Naive thymus-derived CD8-positive, alpha-beta T cell (primary cell): ENCODE results near the gene TOB2. TPM values are rescaled to one million over a fixed set of nuclear protein-coding genes. Genes with fewer than 3 reads are reported as not detected.
"Not testable (repeated sequence)": the region's sequence is repeated elsewhere in the genome, so short reads cannot be mapped to it uniquely, and the experiment has no call there.

Experiments
- ATAC-seq, 2 donors: fragments of 150-1000 bp; cut with Tn5 transposase in 1 of 2; sonication (Bioruptor Pico), chemical (Tn5 transposase) in 1 of 2; 1 replicate in 1 of 2; 2 replicates in 1 of 2; pipeline ENCODE4 v1.10.0; 2021; ENCODE audit warnings: mild to moderate bottlenecking in 2 of 2, moderate library complexity in 2 of 2
- POLR2A ChIA-PET: fragments of 350-600 bp; sonication (Branson Sonifier 250); formaldehyde crosslinking; loops from one replicate; lab custom pipeline; 2021; ENCODE audit warnings: antibody characterized with exemption; lab: Charles Lee
- DNase-seq, 10 donors: peaks; one replicate each; pipeline versions ENCODE4 v3.0.0 to v3.0.0-alpha.2; 2020 to 2022
- H3K27ac Mint-ChIP-seq, 10 donors: one replicate each; pipeline ENCODE4 v1.8.0; 2020 to 2022; ENCODE audit warnings: mild to moderate bottlenecking in 10 of 10, mixed read lengths in 10 of 10, moderate library complexity in 4 of 10, inconsistent platforms in 1 of 10
- H3K27me3 Mint-ChIP-seq, 5 donors: one replicate each; pipeline ENCODE4 v1.8.0; 2021 to 2022; ENCODE audit warnings: mixed read lengths in 5 of 5
- H3K36me3 Mint-ChIP-seq, 3 donors: one replicate each; pipeline ENCODE4 v1.8.0; 2020 to 2022; ENCODE audit warnings: mixed read lengths in 3 of 3, mild to moderate bottlenecking in 2 of 3, inconsistent platforms in 1 of 3
- H3K4me1 Mint-ChIP-seq, 4 donors: one replicate each; pipeline ENCODE4 v1.8.0; 2021 to 2022; ENCODE audit warnings: mixed read lengths in 4 of 4
- H3K4me3 Mint-ChIP-seq, 10 donors: one replicate each; pipeline ENCODE4 v1.8.0; 2020 to 2022; ENCODE audit warnings: mild to moderate bottlenecking in 10 of 10, mixed read lengths in 10 of 10, moderate library complexity in 6 of 10, inconsistent platforms in 1 of 10
- H3K9me3 Mint-ChIP-seq, 9 donors: one replicate each; pipeline ENCODE4 v1.8.0; 2020 to 2022; ENCODE audit warnings: mixed read lengths in 9 of 9, mild to moderate bottlenecking in 3 of 9, inconsistent platforms in 1 of 9, moderate library complexity in 1 of 9
- polyA plus RNA-seq, 3 donors: library from polyadenylated mRNA; unstranded; fragments of 300-500 nt; fragmentation: Illumina TruSeq; gene quantifications; one replicate each; pipeline ENCODE4 v1.2.3, GENCODE V29; 2021
- total RNA-seq, 8 experiments: library from RNA in 2 of 8; stranded (reverse) in 2 of 8; gene quantifications; one replicate each; pipeline ENCODE4 v1.2.3 and lab custom pipeline; 2021 to 2026

Gene TOB2
- total and polyA plus RNA-seq, 5 experiments from 2014 or later = 8.7 to 26.4 (median 12.1) TPM

GRCh38 chr22:41459431-41459830 lies 12.8 kb upstream of the TOB2 start:
- POLR2A ChIA-PET = interaction anchor here (0.7 to 3.2 kb wide), 3 partner anchors 9 to 151 kb away, joined by 3 to 11 read pairs (median 3); partner anchors contain the start of genes ACO2 and PHF5A
- Mint-ChIP-seq H3K36me3 (peaks cover 0 to 64% (median 8%) of the 10 kb centered on the region in 3 donors), H3K9me3 (no peaks in the 10 kb centered on the region), H3K4me3 (no peak overlapping the region), H3K4me1 (peaks cover 0 to 12% (median 9%) of the 10 kb centered on the region in 4 donors), H3K27me3 (no peaks in the 10 kb centered on the region), H3K27ac (no peak overlapping the region)
- DNase-seq = no peak
- ATAC-seq = no peak

DNA sequence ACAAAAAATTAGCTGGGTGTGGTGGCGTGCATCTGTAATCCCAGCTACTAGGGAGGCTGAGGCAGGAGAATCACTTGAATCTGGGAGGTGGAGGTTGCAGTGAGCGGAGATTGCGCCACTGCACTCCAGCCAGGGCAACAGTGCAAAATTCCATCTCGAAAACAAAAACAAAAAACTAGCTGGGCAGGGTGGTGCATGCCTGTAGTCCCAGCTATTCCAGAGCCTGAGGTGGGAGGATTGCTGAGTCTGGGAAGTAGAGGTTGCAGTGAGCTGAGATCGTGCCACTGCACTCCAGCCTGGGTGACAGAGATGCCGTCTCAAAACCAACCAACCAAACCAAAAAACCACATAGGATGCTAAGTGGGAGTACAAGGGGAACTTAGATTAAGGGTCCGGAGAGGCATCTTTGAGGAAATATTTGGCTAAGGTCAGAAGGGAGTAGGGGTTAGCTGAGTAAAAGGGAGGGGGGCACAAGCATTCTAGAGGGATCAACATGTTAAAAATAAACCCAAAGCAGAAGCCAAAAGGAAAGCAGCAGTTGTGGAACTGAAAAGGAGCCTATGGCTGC lies 11.6 kb upstream of the TOB2 start:
- DNase-seq = no peak
- Mint-ChIP-seq H3K27me3 (no peaks in the 10 kb centered on the region), H3K27ac (peak overlapping the region in 8 of 10 donors; percentile 44 to 82 (median 56)), H3K4me1 (peaks cover under 1 to 7% (median 5%) of the 10 kb centered on the region in 4 donors), H3K9me3 (no peaks in the 10 kb centered on the region), H3K4me3 (no peak overlapping the region), H3K36me3 (peaks cover 0 to 52% (median 2%) of the 10 kb centered on the region in 3 donors)
- ATAC-seq = no peak
- POLR2A ChIA-PET = interaction anchor here (1.4 to 3.2 kb wide), 3 partner anchors 10 to 12 kb away, joined by 3 to 11 read pairs (median 6); partner anchors contain the start of genes ACO2, PHF5A and TOB2

DNA sequence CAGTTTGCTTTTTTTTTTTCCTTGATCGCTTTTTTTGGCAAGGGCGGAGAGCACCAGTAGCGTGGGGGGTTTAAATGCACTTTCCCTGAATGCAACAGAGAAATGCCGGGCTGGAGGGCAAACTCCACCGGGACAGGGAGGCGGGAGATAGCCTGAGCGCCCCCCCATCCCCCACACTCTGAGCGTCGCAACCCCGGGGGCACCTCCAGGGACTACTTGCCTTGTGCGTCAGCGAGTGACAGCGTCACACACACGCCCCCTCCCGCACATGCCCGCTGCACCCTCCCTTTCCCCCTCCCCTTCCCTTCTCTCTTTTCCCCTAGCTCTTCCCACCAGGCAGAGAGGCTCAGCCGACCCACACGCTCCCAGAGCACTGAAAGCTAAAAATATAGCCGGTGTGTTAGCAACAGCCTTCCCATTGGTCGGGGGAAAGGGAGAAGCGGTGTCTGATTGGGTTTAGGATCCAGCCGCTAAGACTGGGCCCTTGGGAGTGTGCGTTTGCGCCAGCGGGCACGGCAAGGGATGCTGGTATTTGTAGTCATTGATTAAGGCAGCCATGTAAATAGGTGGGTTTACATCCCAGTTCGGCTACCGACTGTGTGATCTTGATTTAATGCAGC lies 1.7 kb upstream of the TOB2 start:
- DNase-seq = peak; percentile 72 to 95 (median 90)
- POLR2A ChIA-PET = interaction anchor here (0.5 to 6.4 kb wide), 17 partner anchors 10 to 920 kb away, joined by 3 to 216 read pairs (median 4); partner anchors contain the start of genes ACO2, CENPM, DESI1 and PHF5A
- H3K4me3 Mint-ChIP-seq = peak overlapping the region; percentile 88 to 100 (median 94)
- ATAC-seq = peak; percentile 69 to 77
- no peaks in the 10 kb centered on the region for H3K9me3 Mint-ChIP-seq
- H3K4me1 Mint-ChIP-seq = peaks cover 20 to 30% (median 21%) of the 10 kb centered on the region in 4 donors
- no peaks in the 10 kb centered on the region for H3K36me3 Mint-ChIP-seq
- H3K27ac Mint-ChIP-seq = peak overlapping the region; percentile 95 to 100 (median 97)
- H3K27me3 Mint-ChIP-seq = no peaks in the 10 kb centered on the region

- Mint-ChIP-seq H3K4me3 (peak overlapping the region; percentile 88 to 100 (median 94)), H3K36me3 (no peaks in the 10 kb centered on the region), H3K9me3 (no peaks in the 10 kb centered on the region), H3K27ac (peak overlapping the region; percentile 95 to 100 (median 97)), H3K27me3 (no peaks in the 10 kb centered on the region), H3K4me1 (peaks cover 20 to 30% (median 27%) of the 10 kb centered on the region in 4 donors)
- DNase-seq = peak in 9 of 10 donors; percentile 26 to 76 (median 53)
- ATAC-seq = peak; percentile 9 to 30
- POLR2A ChIA-PET = interaction anchor here (0.6 to 6.4 kb wide), 25 partner anchors 8 to 591 kb away, joined by 3 to 216 read pairs (median 6); partner anchors contain the start of genes ACO2, CCDC134, CENPM and DESI1
Observed at GRCh38 chr22:41447435-41448188, 1.0 kb upstream of the TOB2 start.

GRCh38 chr22:41446057-41446501 lies 522 bp downstream of the TOB2 start:
- Mint-ChIP-seq H3K27ac (peak overlapping the region; percentile 92 to 100 (median 97)), H3K36me3 (no peaks in the 10 kb centered on the region), H3K9me3 (no peaks in the 10 kb centered on the region), H3K4me3 (peak overlapping the region; percentile 88 to 100 (median 94)), H3K4me1 (peaks cover 21 to 37% (median 31%) of the 10 kb centered on the region in 4 donors), H3K27me3 (no peaks in the 10 kb centered on the region)
- POLR2A ChIA-PET = interaction anchor here (0.8 to 6.4 kb wide), 26 partner anchors 9 to 634 kb away, joined by 3 to 216 read pairs (median 6); partner anchors contain the start of genes ACO2, CCDC134, DESI1 and EP300
- DNase-seq = peak in 4 of 10 donors; percentile 12 to 22 (median 18)
- no peak for ATAC-seq

GRCh38 chr22:41445129-41446056 lies 1.2 kb downstream of the TOB2 start:
- no peaks in the 10 kb centered on the region for H3K9me3 Mint-ChIP-seq
- peak in 6 of 10 donors; percentile 30 to 58 (median 38) for DNase-seq
- peak overlapping the region; percentile 91 to 97 (median 95) for H3K27ac Mint-ChIP-seq
- POLR2A ChIA-PET = interaction anchor here (0.6 to 6.4 kb wide), 15 partner anchors 8 to 1110 kb away, joined by 3 to 216 read pairs (median 11); partner anchors contain the start of genes ACO2, PHF5A, RANGAP1 and TEF
- no peak for ATAC-seq
- no peaks in the 10 kb centered on the region for H3K27me3 Mint-ChIP-seq
- peaks cover 21 to 38% (median 31%) of the 10 kb centered on the region in 4 donors for H3K4me1 Mint-ChIP-seq
- no peaks in the 10 kb centered on the region for H3K36me3 Mint-ChIP-seq
- H3K4me3 Mint-ChIP-seq = peak overlapping the region; percentile 88 to 100 (median 94)

DNA sequence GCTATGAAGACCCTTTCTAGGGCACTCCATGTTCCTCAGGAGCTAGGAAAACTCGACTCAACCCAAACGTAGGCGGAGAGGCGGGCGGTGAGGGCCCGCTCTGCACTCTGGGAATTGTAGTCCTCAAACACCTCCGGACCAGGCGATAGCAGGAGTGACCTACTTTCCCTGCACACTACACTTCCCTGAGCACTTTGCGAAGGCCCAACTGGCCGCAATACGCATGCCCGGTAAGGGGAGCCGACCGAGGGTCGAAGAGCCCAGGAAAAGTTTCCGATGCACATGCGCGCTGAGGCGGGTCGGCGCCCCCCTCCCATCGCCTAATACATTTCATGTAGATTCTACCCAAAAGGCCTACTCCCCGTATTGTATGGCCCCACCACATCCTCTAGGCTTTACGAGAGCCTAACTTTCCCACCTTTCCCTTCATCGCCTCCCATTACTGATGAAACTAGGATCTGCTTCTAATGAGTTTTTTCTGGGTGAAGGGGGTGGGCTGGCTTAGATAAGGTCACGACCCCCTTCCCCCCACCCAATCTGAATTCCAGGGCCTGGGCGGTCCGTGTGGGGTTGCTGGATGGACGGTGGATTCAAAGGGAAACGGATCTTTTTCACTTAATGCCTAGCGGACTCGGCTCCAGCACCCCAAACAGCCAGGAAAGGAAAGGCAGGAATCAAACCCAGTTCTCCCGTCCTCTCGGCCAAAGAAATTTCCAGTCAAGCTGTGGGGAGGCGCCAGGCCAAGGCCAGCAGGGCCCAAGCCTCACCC lies 2.1 kb downstream of the TOB2 start:
- ATAC-seq = peak; percentile 17 to 32
- peak overlapping the region; percentile 88 to 100 (median 94) for H3K4me3 Mint-ChIP-seq
- H3K36me3 Mint-ChIP-seq = peaks cover 0 to 2% (median 0%) of the 10 kb centered on the region in 3 donors
- H3K4me1 Mint-ChIP-seq = peaks cover 21 to 40% (median 32%) of the 10 kb centered on the region in 4 donors
- POLR2A ChIA-PET = interaction anchor here (1.1 to 6.4 kb wide), 9 partner anchors 7 to 143 kb away, joined by 3 to 216 read pairs (median 12); partner anchors contain the start of genes ACO2, PHF5A, TEF and ZC3H7B
- peak overlapping the region; percentile 91 to 97 (median 95) for H3K27ac Mint-ChIP-seq
- peak; percentile 52 to 87 (median 74) for DNase-seq
- no peaks in the 10 kb centered on the region for H3K27me3 Mint-ChIP-seq
- H3K9me3 Mint-ChIP-seq = no peaks in the 10 kb centered on the region

GRCh38 chr22:41442240-41442792 lies 4.3 kb downstream of the TOB2 start:
- Mint-ChIP-seq H3K4me3 (peak overlapping the region in 3 of 10 donors; percentile 44 to 76 (median 61)), H3K27me3 (no peaks in the 10 kb centered on the region), H3K36me3 (peaks cover 0 to 11% (median 0%) of the 10 kb centered on the region in 3 donors), H3K4me1 (peaks cover 16 to 39% (median 29%) of the 10 kb centered on the region in 4 donors), H3K9me3 (no peaks in the 10 kb centered on the region), H3K27ac (peak overlapping the region in 3 of 10 donors; percentile 48 to 83 (median 71))
- POLR2A ChIA-PET = interaction anchor here (1.3 kb wide), 1 partner anchor 26 kb away, joined by 9 read pairs; the partner anchor contains the start of genes ACO2 and PHF5A
- no peak for DNase-seq
- ATAC-seq = no peak

DNA sequence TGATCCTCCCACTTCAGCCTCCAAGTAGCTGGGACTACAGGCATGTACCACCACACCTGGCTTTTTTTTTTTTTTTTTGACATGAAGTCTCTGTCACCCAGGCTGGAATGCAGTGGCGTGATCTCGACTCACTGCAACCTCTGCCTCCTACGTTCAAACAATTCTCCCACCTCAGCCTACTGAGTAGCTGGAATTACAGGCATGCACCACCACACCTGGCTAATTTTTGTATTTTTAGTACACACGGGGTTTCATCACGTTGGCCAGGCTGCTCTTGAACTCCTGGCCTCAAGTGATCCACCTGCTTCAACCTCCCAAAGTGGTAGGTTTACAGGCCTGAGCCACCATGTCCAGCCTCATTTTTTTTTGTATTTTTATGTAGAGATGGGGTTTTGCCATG lies 6.1 kb downstream of the TOB2 start:
- ATAC-seq, H3K27ac Mint-ChIP-seq, H3K9me3 Mint-ChIP-seq, H3K4me3 Mint-ChIP-seq, H3K27me3 Mint-ChIP-seq, DNase-seq, POLR2A ChIA-PET: not testable (repeated sequence)
- peaks cover 14 to 47% (median 33%) of the 10 kb centered on the region in 4 donors for H3K4me1 Mint-ChIP-seq
- peaks cover 0 to 29% (median 0%) of the 10 kb centered on the region in 3 donors for H3K36me3 Mint-ChIP-seq

GRCh38 chr22:41437198-41437597 lies 9.4 kb downstream of the TOB2 start:
- Mint-ChIP-seq H3K27me3 (no peaks in the 10 kb centered on the region), H3K27ac (no peak overlapping the region), H3K4me3 (no peak overlapping the region), H3K4me1 (peaks cover 5 to 31% (median 16%) of the 10 kb centered on the region in 4 donors), H3K36me3 (peaks cover 0 to 48% (median 0%) of the 10 kb centered on the region in 3 donors), H3K9me3 (no peaks in the 10 kb centered on the region)
- DNase-seq = no peak
- no peak for ATAC-seq
- POLR2A ChIA-PET = interaction anchor here (2.0 kb wide), 1 partner anchor 9 kb away, joined by 12 read pairs; the partner anchor contains the start of gene TOB2
